Upper lobe of left lung (tissue), 6 donors: Measurements from ENCODE around the gene CD68. TPM values are rescaled to one million over a fixed set of nuclear protein-coding genes. Genes with fewer than 3 reads are reported as not detected.

Source experiments
- ATAC-seq, 2 donors: fragments of 200-7000 bp; cut with Tn5 transposase; one replicate each; pipeline ENCODE4 v1.9.1; 2022; ENCODE audit warnings: mild to moderate bottlenecking in 2 of 2, moderate library complexity in 2 of 2; ENCODE audit not compliant: low FRiP score in 2 of 2
- DNase-seq, 2 donors: peaks; one replicate each; pipeline ENCODE4 v3.0.0-alpha.2; 2019 to 2020
- H3K27ac ChIP-seq, 4 donors: fragments of 200-600 bp; sonication (generic); one replicate each; pipeline ENCODE4 v1.5.1; 2016 to 2019
- H3K27me3 ChIP-seq, 4 donors: fragments of 200-600 bp; sonication (generic); one replicate each; pipeline ENCODE4 v1.5.1; 2017 to 2019
- H3K36me3 ChIP-seq, 4 donors: fragments of 200-600 bp; sonication (generic); one replicate each; pipeline ENCODE4 v1.5.1; 2016 to 2019
- H3K4me1 ChIP-seq, 4 donors: fragments of 200-600 bp; sonication (generic); one replicate each; pipeline ENCODE4 v1.5.1; 2018 to 2019
- H3K4me3 ChIP-seq, 4 donors: fragments of 200-600 bp; sonication (generic); one replicate each; pipeline ENCODE4 v1.5.1; 2017 to 2019; ENCODE audit warnings: mild to moderate bottlenecking in 2 of 4, moderate library complexity in 1 of 4
- H3K9me3 ChIP-seq, 4 donors: fragments of 200-600 bp; sonication (generic); one replicate each; pipeline ENCODE4 v1.5.1; 2018 to 2019
- EP300 ChIP-seq, 4 donors: sonication (generic); formaldehyde crosslinking; IDR thresholded peaks; one replicate each; pipeline ENCODE4 v1.5.1; 2017; ENCODE audit warnings: antibody characterized with exemption in 4 of 4, control low read depth in 2 of 4
- POLR2A ChIP-seq, 4 donors: fragments of 450-650 bp; IDR thresholded peaks; one replicate each; pipeline ENCODE4 v1.5.1; 2016 to 2017; ENCODE audit warnings: antibody characterized with exemption in 4 of 4, mild to moderate bottlenecking in 2 of 4
- POLR2AphosphoS5 ChIP-seq, 2 donors: sonication (generic); formaldehyde crosslinking; IDR thresholded peaks; one replicate each; pipeline ENCODE4 v1.5.1; 2017; ENCODE audit warnings: antibody characterized with exemption in 2 of 2
- WGBS, 2 donors: methylation state at CpG; one replicate each; pipeline ENCODE4 v1.1.5; 2017 to 2018; 5-methylcytosine and 5-hydroxymethylcytosine counted together
- total RNA-seq, 6 donors: library from RNA; depleted of rRNA in 4 of 6; stranded (reverse); fragments of >200 nt in 4 of 6; gene quantifications; one replicate each; pipeline versions ENCODE4 v1.1.0 to v1.2.1, GENCODE V29; 2016 to 2021
- TF ChIP-seq, protein P1 (sequence below), 6 experiments: fragments of 450-650 bp in 4 of 6; fragments of 200-600 bp in 2 of 6; sonication (generic) in 2 of 6; IDR thresholded peaks; one replicate each; pipeline ENCODE4 v1.5.1; 2016 to 2019; ENCODE audit warnings: antibody characterized with exemption in 6 of 6
- donor health status: DM: no; HTN: no; CAD: no; lungs with moderate emphysema.
- donor health status: DM: no; HTN: yes; CAD: no; lungs with severe emphysema.

Gene CD68
- total RNA-seq, 6 donors from 2014 or later, result 76.5 to 500 (median 260) TPM

GRCh38 chr17:7561589-7562207, 17.7 kb upstream of the CD68 start, which contains the start of gene SENP3:
Gene SENP3 (plus strand): TSS chr17:7561919. CDS start chr17:7563077, 1,158 bp downstream.
- H3K27me3 ChIP-seq, result no peaks in the 10 kb centered on the region
- TF ChIP-seq POLR2A (IDR thresholded peaks at IDR 0.05), result peak in 1 of 4 donors; percentile 79
- TF ChIP-seq POLR2AphosphoS5 (IDR thresholded peaks at IDR 0.05), result peak; percentile 50 to 85
- TF ChIP-seq EP300 (IDR thresholded peaks at IDR 0.05), result no peak
- TF ChIP-seq, protein P1, sequence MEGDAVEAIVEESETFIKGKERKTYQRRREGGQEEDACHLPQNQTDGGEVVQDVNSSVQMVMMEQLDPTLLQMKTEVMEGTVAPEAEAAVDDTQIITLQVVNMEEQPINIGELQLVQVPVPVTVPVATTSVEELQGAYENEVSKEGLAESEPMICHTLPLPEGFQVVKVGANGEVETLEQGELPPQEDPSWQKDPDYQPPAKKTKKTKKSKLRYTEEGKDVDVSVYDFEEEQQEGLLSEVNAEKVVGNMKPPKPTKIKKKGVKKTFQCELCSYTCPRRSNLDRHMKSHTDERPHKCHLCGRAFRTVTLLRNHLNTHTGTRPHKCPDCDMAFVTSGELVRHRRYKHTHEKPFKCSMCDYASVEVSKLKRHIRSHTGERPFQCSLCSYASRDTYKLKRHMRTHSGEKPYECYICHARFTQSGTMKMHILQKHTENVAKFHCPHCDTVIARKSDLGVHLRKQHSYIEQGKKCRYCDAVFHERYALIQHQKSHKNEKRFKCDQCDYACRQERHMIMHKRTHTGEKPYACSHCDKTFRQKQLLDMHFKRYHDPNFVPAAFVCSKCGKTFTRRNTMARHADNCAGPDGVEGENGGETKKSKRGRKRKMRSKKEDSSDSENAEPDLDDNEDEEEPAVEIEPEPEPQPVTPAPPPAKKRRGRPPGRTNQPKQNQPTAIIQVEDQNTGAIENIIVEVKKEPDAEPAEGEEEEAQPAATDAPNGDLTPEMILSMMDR (IDR thresholded peaks at IDR 0.05), result peak in 2 of 6 experiments; percentile 7 to 48
- ATAC-seq (peak; percentile 79 to 91), DNase-seq (peak; percentile 93 to 98)
- WGBS, 2 donors, result 0 to 1% methylated on average over 6 to 58 of the region's 82 CpGs
- peak within 1 kb of the TSS; percentile 67 to 95 (median 72) for H3K4me3 ChIP-seq
- no peaks in the 10 kb centered on the region for H3K9me3 ChIP-seq
- H3K4me1 ChIP-seq, result peaks cover 57 to 72% (median 66%) of the 10 kb centered on the region in 4 donors
- peaks cover 17 to 38% (median 34%) of the 10 kb centered on the region in 4 donors for H3K36me3 ChIP-seq
- H3K27ac ChIP-seq, result peak within 1 kb of the TSS; percentile 95 to 97 (median 96)

DNA sequence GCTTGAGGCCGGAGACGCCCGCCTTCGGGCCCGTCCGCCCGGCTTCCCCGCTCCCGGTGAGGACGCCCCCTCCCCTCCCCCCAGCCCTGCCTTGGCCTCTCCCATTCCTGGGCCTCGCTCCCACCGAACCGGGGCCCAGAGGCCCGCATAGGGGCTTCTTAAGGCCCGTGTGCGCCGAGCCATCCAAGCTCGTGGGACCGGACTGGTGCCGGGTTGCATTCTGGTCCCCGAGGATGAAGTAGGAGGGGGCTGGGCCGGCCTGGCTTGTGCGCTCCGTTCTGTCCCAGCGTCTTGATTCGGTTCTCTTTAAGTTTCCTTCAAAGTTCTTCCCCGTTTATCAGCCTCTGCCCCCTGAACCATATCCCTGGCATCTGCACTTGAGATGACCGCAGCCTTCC, 17.2 kb upstream of the CD68 start:
- TF ChIP-seq EP300 (IDR thresholded peaks at IDR 0.05), result no peak
- TF ChIP-seq POLR2AphosphoS5 (IDR thresholded peaks at IDR 0.05), result no peak
- no peak for TF ChIP-seq POLR2A (IDR thresholded peaks at IDR 0.05)
- TF ChIP-seq, protein P1 (IDR thresholded peaks at IDR 0.05), result no peak
- no peaks in the 10 kb centered on the region for H3K27me3 ChIP-seq
- no peaks in the 10 kb centered on the region for H3K9me3 ChIP-seq
- peak overlapping the region; percentile 67 to 95 (median 72) for H3K4me3 ChIP-seq
- peak overlapping the region; percentile 95 to 97 (median 96) for H3K27ac ChIP-seq
- H3K4me1 ChIP-seq, result peaks cover 52 to 67% (median 61%) of the 10 kb centered on the region in 4 donors
- WGBS, 2 donors, result 1 to 2% methylated on average over 15 to 28 of the region's 28 CpGs
- no peak for ATAC-seq
- no peak for DNase-seq
- H3K36me3 ChIP-seq, result peaks cover 17 to 43% (median 39%) of the 10 kb centered on the region in 4 donors

GRCh38 chr17:7563115-7563869, 16.1 kb upstream of the CD68 start:
- TF ChIP-seq, protein P1 (IDR thresholded peaks at IDR 0.05), result no peak
- TF ChIP-seq POLR2AphosphoS5 (IDR thresholded peaks at IDR 0.05) (no peak), EP300 (IDR thresholded peaks at IDR 0.05) (no peak), POLR2A (IDR thresholded peaks at IDR 0.05) (no peak)
- Histone ChIP-seq H3K27ac (no peak overlapping the region), H3K4me1 (peaks cover 44 to 57% (median 51%) of the 10 kb centered on the region in 4 donors), H3K36me3 (peaks cover 17 to 48% (median 45%) of the 10 kb centered on the region in 4 donors), H3K4me3 (peak overlapping the region in 2 of 4 donors; percentile 69 to 95), H3K9me3 (no peaks in the 10 kb centered on the region), H3K27me3 (no peaks in the 10 kb centered on the region)
- DNase-seq (peak in 1 of 2 donors; percentile 82), ATAC-seq (no peak)
- 84 to 86% methylated on average over 19 to 30 of the region's 30 CpGs for WGBS, 2 donors

DNA sequence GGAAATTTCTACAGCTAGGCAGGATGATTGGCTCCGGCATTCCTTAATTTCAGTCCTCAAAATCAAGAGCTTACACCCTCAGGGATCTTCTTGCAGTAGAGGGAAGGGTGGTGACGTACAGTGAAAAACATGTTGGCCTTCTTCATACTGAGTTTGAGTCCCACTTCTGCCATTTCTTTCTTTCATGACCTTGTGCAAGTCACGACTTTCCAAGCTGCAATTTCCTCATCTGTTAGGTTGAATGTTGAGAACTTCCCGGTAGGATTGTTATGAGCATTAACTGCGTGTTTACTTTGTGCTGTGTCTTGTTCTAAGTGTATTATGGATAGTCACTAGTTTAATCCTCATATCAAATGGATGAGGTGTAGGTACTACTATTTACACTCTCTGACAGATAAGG, 9.9 kb upstream of the CD68 start:
- DNase-seq, result no peak
- Histone ChIP-seq H3K9me3 (no peaks in the 10 kb centered on the region), H3K36me3 (peaks cover 20 to 64% (median 58%) of the 10 kb centered on the region in 4 donors), H3K27ac (no peak overlapping the region), H3K27me3 (no peaks in the 10 kb centered on the region), H3K4me3 (no peak overlapping the region), H3K4me1 (peaks cover 12 to 17% (median 15%) of the 10 kb centered on the region in 4 donors)
- TF ChIP-seq POLR2A (IDR thresholded peaks at IDR 0.05) (no peak), EP300 (IDR thresholded peaks at IDR 0.05) (no peak), POLR2AphosphoS5 (IDR thresholded peaks at IDR 0.05) (no peak)
- TF ChIP-seq, protein P1 (IDR thresholded peaks at IDR 0.05), result no peak
- no peak for ATAC-seq
- WGBS, 2 donors, result 66 to 80% methylated on average over 5 of the region's 5 CpGs
